Activated B cell treated with CpG ODN at 0.5 μM for 24 hours (primary cell): ENCODE data around the gene S100A11. TPM values are rescaled to one million over a fixed set of nuclear protein-coding genes. Genes with fewer than 3 reads are reported as not detected.
A peak's percentile ranks its signal among the peaks of the same experiment; 100 is the strongest.

Source experiments
- ATAC-seq: fragments of 200-7000 bp; cut with Tn5 transposase; one replicate; pipeline ENCODE4 v1.10.0; 2021; ENCODE audit warnings: low read depth, mild to moderate bottlenecking, moderate library complexity
- CTCF ChIA-PET: fragments of 350-600 bp; sonication (Branson Sonifier 250); formaldehyde crosslinking; loops from one replicate; lab custom pipeline; 2021; ENCODE audit warnings: antibody characterized with exemption; lab: Charles Lee
- POLR2A ChIA-PET: fragments of 350-600 bp; sonication (Branson Sonifier 250); formaldehyde crosslinking; loops from one replicate; lab custom pipeline; 2021; ENCODE audit warnings: antibody characterized with exemption; lab: Charles Lee
- DNase-seq: peaks from one replicate; pipeline ENCODE4 v3.0.0; 2022
- H3K27ac Mint-ChIP-seq: one replicate; pipeline ENCODE4 v1.8.0; 2020; ENCODE audit warnings: mixed read lengths
- H3K27me3 Mint-ChIP-seq: one replicate; pipeline ENCODE4 v1.8.0; 2021; ENCODE audit warnings: mixed read lengths
- H3K36me3 Mint-ChIP-seq: one replicate; pipeline ENCODE4 v1.8.0; 2021; ENCODE audit warnings: low read depth, mixed read lengths
- H3K4me1 Mint-ChIP-seq: one replicate; pipeline ENCODE4 v1.8.0; 2021; ENCODE audit warnings: mixed read lengths
- H3K4me3 Mint-ChIP-seq: one replicate; pipeline ENCODE4 v1.8.0; 2020; ENCODE audit warnings: mild to moderate bottlenecking, mixed read lengths
- H3K9me3 Mint-ChIP-seq: one replicate; pipeline ENCODE4 v1.8.0; 2020; ENCODE audit warnings: mixed read lengths
- intact Hi-C: fragments of 100-400 bp; cut with micrococcal nuclease; formaldehyde crosslinking; loops from one replicate; pipeline ENCODE4 v1.15.1; 2024
- total RNA-seq: library from RNA; stranded (reverse); gene quantifications from 2 replicates; pipeline ENCODE4 v1.2.3, GENCODE V29; 2022
- TF ChIP-seq, protein P1 (sequence below): fragments of 200-600 bp; IDR thresholded peaks from one replicate; pipeline ENCODE4 v1.8.0; 2022; ENCODE audit warnings: antibody characterized with exemption, mild to moderate bottlenecking

Gene S100A11
- total RNA-seq, 1 donor from 2014 or later = 65.6 TPM

DNA sequence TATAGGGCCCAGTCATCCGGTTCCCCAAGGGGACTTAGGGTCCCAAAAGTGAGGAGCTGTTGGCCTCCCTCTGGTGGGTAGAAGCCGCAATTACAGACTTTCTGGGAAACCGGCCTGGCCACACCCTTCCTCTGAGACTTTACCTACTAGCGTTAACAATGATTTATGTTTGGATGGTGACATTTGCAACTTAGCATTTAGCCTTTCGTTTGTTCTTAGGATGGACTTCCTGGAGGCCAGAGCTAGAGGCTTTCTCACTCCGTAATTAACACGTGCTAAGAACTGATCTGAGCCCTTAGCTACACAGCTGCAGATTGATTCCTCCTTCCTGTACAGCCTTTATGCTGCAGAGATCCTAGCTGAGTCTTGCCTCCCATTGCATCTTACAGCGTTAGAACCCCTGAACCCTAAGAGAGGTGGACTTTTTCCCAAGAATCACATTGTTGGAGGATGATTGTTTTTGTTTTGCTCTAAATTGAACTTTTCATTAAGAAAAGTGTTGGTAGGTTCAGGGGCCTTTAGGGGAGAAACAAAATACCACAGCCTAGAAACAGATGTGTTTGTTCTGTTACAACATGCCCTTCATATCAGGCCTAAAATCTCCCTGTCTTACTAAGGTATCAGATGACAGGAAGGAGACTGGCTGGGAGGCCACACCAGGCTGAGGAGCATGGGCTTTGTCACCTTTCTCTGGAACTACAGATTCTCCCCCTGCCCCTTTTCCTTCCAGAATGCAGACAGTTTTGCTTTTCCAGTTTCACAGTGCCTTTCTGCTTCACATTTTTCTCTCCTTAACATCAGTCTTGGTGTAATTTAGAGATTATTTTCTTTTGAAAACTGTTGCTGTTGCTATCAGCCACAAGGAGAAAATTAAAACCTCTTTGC, 1.9 kb downstream of the S100A11 start:
- TF ChIP-seq, protein P1, sequence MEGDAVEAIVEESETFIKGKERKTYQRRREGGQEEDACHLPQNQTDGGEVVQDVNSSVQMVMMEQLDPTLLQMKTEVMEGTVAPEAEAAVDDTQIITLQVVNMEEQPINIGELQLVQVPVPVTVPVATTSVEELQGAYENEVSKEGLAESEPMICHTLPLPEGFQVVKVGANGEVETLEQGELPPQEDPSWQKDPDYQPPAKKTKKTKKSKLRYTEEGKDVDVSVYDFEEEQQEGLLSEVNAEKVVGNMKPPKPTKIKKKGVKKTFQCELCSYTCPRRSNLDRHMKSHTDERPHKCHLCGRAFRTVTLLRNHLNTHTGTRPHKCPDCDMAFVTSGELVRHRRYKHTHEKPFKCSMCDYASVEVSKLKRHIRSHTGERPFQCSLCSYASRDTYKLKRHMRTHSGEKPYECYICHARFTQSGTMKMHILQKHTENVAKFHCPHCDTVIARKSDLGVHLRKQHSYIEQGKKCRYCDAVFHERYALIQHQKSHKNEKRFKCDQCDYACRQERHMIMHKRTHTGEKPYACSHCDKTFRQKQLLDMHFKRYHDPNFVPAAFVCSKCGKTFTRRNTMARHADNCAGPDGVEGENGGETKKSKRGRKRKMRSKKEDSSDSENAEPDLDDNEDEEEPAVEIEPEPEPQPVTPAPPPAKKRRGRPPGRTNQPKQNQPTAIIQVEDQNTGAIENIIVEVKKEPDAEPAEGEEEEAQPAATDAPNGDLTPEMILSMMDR = peak; percentile 72
- Mint-ChIP-seq H3K27ac (peak overlapping the region; percentile 88), H3K4me3 (peak overlapping the region; percentile 92), H3K9me3 (no peaks in the 10 kb centered on the region), H3K27me3 (no peaks in the 10 kb centered on the region), H3K36me3 (peaks cover 29% of the 10 kb centered on the region), H3K4me1 (peaks cover 38% of the 10 kb centered on the region)
- ChIA-PET CTCF (interaction anchor here (0.6 to 1.4 kb wide), 12 partner anchors 10 to 154 kb away, joined by 3 to 9 read pairs (median 3); no protein-coding TSS in a partner anchor), POLR2A (interaction anchor here (0.5 to 3.6 kb wide), 3 partner anchors 13 to 164 kb away, joined by 4 to 47 read pairs (median 7); partner anchors contain the start of gene THEM4)
- DNase-seq = peak; percentile 25
- intact Hi-C loops = no loop called here
- peak; percentile 61 for ATAC-seq

DNA sequence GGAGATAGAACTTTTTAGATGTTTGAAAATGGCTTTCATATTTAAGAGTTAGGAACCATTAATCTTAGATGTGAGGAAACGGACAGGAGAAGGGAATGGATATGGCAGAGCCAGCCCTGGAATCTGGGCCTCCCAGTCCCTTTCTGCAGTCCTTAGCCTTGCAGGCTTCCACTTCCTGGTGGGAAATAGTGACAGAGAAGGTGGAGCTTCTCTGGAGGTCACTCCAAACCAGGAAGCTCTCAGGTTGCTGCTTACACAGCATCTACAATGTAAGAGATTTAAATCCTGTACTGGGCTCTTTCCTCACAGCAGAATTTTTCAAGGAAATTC, 2.5 kb downstream of the S100A11 start:
- intact Hi-C loops = no loop called here
- peaks cover 38% of the 10 kb centered on the region for H3K4me1 Mint-ChIP-seq
- TF ChIP-seq, protein P1 = no peak
- DNase-seq (no peak), ATAC-seq (no peak)
- peak overlapping the region; percentile 92 for H3K4me3 Mint-ChIP-seq
- H3K9me3 Mint-ChIP-seq = no peaks in the 10 kb centered on the region
- H3K27me3 Mint-ChIP-seq = no peaks in the 10 kb centered on the region
- ChIA-PET CTCF (interaction anchor here (0.6 to 1.4 kb wide), 12 partner anchors 11 to 154 kb away, joined by 3 to 9 read pairs (median 3); no protein-coding TSS in a partner anchor), POLR2A (interaction anchor here (1.0 to 3.6 kb wide), 2 partner anchors 13 to 125 kb away, joined by 4 to 47 read pairs; partner anchors contain the start of gene THEM4)
- H3K27ac Mint-ChIP-seq = peak overlapping the region; percentile 88
- peaks cover 29% of the 10 kb centered on the region for H3K36me3 Mint-ChIP-seq

DNA sequence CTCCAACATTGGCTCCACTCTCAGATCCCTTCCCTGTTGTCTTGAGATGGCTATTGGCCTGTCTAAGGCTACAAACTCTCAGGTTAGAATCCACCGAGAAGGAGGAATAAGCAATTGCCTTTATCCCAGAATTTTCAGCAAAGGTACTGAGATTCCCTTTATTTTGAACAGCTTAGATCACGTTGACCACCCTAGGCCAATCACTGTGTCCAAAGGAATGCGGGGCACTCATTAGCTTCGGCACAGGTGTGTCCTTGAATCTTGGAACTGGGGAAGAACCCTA, 6.9 kb downstream of the S100A11 start:
- ChIA-PET CTCF (interaction anchor here (1.3 kb wide), 1 partner anchor 27 kb away, joined by 3 read pairs; no protein-coding TSS in a partner anchor), POLR2A (interaction anchor here (0.9 kb wide), 1 partner anchor 108 kb away, joined by 3 read pairs; no protein-coding TSS in a partner anchor)
- intact Hi-C loops = no loop called here
- Mint-ChIP-seq H3K27ac (no peak overlapping the region), H3K4me1 (peaks cover 7% of the 10 kb centered on the region), H3K36me3 (peaks cover 24% of the 10 kb centered on the region), H3K4me3 (no peak overlapping the region), H3K9me3 (no peaks in the 10 kb centered on the region), H3K27me3 (no peaks in the 10 kb centered on the region)
- DNase-seq (no peak), ATAC-seq (no peak)
- TF ChIP-seq, protein P1 = no peak

DNA sequence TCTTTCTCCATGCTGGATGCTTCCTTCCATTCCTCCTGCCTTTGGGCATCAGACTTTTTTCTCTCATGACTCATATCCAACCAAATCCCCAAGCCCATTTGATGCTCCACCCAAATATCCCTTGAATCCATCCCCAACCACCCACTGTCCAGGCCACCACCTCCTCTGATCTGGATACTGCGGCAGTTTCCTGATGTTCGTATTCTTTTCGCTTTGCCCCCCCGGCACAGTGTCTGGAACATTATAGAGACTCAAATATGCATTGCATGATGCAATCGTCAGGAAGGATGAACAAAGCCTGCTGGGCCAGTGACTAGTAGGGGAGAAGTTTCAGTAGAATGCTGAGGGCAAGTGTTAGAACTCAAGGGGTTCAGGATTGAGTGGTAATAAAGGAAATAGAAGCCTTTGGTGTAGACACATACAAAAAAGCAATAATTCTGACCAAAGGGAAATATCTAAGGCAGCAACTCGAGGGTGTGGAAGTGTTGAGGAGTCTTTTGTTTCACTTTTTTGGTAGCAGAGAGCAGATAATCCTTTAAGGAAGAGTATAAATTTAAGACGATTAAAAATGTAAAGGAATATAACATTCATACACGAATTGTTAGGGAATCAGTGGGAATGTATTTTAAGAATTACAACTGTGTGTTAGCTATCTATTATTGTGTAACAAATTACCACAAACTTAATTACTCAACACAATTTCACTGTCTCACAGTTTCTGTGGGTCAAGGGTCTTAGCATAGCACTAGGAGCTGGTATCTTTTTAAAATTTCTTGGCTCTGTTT, 7.5 kb downstream of the S100A11 start:
- no peaks in the 10 kb centered on the region for H3K27me3 Mint-ChIP-seq
- no peak for ATAC-seq
- H3K9me3 Mint-ChIP-seq = no peaks in the 10 kb centered on the region
- intact Hi-C loops = no loop called here
- no peak overlapping the region for H3K4me3 Mint-ChIP-seq
- peak overlapping the region; percentile 15 for H3K27ac Mint-ChIP-seq
- ChIA-PET POLR2A (interaction anchor here (0.9 kb wide), 1 partner anchor 107 kb away, joined by 3 read pairs; no protein-coding TSS in a partner anchor), CTCF (interaction anchor here (1.3 kb wide), 1 partner anchor 27 kb away, joined by 3 read pairs; no protein-coding TSS in a partner anchor)
- H3K4me1 Mint-ChIP-seq = peaks cover 3% of the 10 kb centered on the region
- TF ChIP-seq, protein P1 = no peak
- peaks cover 24% of the 10 kb centered on the region for H3K36me3 Mint-ChIP-seq
- no peak for DNase-seq
